Dedifferentiated amniotic fluid mesenchymal stem cell (primary cell): ENCODE data around the gene HOXA3.

Experiments
- DNase-seq: peaks from one replicate; pipeline ENCODE4 v3.0.0-alpha.2; 2016; ENCODE audit errors: extremely low spot score

The HOXA3 gene

GRCh38 chr7:27189295-27189996 is 37.1 kb upstream of the HOXA3 start:
- DNase-seq = no peak

- DNase-seq = no peak
Observed at GRCh38 chr7:27188386-27189294, 36.3 kb upstream of the HOXA3 start.

GRCh38 chr7:27187475-27188385 is 35.3 kb upstream of the HOXA3 start:
- no peak for DNase-seq

- no peak for DNase-seq
Observed at GRCh38 chr7:27186668-27187474, 34.5 kb upstream of the HOXA3 start.

GRCh38 chr7:27185854-27186667 is 33.7 kb upstream of the HOXA3 start:
- no peak for DNase-seq

- no peak for DNase-seq
Observed at GRCh38 chr7:27185013-27185853, 32.9 kb upstream of the HOXA3 start, which contains the start of gene HOXA11. HOXA11 (minus strand) TSS chr7:27185232; CDS start chr7:27185144, 88 bp downstream.

- DNase-seq = no peak
Observed at GRCh38 chr7:27184337-27185012, 32.1 kb upstream of the HOXA3 start.

- DNase-seq = no peak
Observed at GRCh38 chr7:27183682-27184336, 31.4 kb upstream of the HOXA3 start.

GRCh38 chr7:27182861-27183681 is 30.7 kb upstream of the HOXA3 start:
- no peak for DNase-seq

GRCh38 chr7:27182285-27182841 is 30.0 kb upstream of the HOXA3 start:
- no peak for DNase-seq

- DNase-seq = no peak
Observed at GRCh38 chr7:27181795-27182275, 29.5 kb upstream of the HOXA3 start.

- DNase-seq = no peak
Observed at GRCh38 chr7:27180431-27181420, 28.3 kb upstream of the HOXA3 start.

- DNase-seq = no peak
Observed at GRCh38 chr7:27179503-27180430, 27.4 kb upstream of the HOXA3 start.

- no peak for DNase-seq
Observed at GRCh38 chr7:27179030-27179429, 26.6 kb upstream of the HOXA3 start.
